Heart right ventricle (tissue), 16 donors: ENCODE results near the gene DPH3. TPM values are rescaled to one million over a fixed set of nuclear protein-coding genes. Genes with fewer than 3 reads are reported as not detected.

Experiments used
- ATAC-seq, 8 donors: fragments of 200-7000 bp; cut with Tn5 transposase; one replicate each; pipeline ENCODE4 v1.9.1; 2020; ENCODE audit warnings: mild to moderate bottlenecking in 8 of 8, moderate library complexity in 8 of 8, moderate number of reproducible peaks in 1 of 8
- DNase-seq, 2 donors: peaks; one replicate each; pipeline ENCODE4 v3.0.0-alpha.2; 2020
- H3K27ac ChIP-seq, 10 donors: fragments of 200-600 bp; sonication (generic) in 2 of 10; one replicate each; pipeline versions ENCODE4 v1.5.0 to v1.8.0; 2020 to 2022; ENCODE audit warnings: mild to moderate bottlenecking in 3 of 10
- H3K27me3 ChIP-seq, 7 donors: fragments of 200-600 bp; one replicate each; pipeline ENCODE4 v1.8.0; 2021 to 2022; ENCODE audit warnings: mild to moderate bottlenecking in 2 of 7
- H3K36me3 ChIP-seq, 9 donors: fragments of 200-600 bp; sonication (generic) in 1 of 9; one replicate each; pipeline versions ENCODE4 v1.5.0 to v1.8.0; 2020 to 2022; ENCODE audit warnings: mild to moderate bottlenecking in 2 of 9
- H3K4me1 ChIP-seq, 9 donors: fragments of 200-600 bp; sonication (generic) in 1 of 9; one replicate each; pipeline versions ENCODE4 v1.5.0 to v1.8.0; 2020 to 2022; ENCODE audit warnings: mild to moderate bottlenecking in 4 of 9
- H3K4me3 ChIP-seq, 10 donors: fragments of 200-600 bp; sonication (generic) in 2 of 10; one replicate each; pipeline versions ENCODE4 v1.5.0 to v1.8.0; 2020 to 2022; ENCODE audit warnings: mild to moderate bottlenecking in 7 of 10, moderate library complexity in 2 of 10
- H3K9me3 ChIP-seq, 11 donors: fragments of 200-600 bp in 10 of 11; sonication (generic) in 2 of 11; one replicate each; pipeline versions ENCODE4 v1.5.0 to v1.8.0; 2013 to 2022; ENCODE audit warnings: mild to moderate bottlenecking in 2 of 11, control low read depth in 1 of 11, moderate library complexity in 1 of 11
- CTCF ChIP-seq, 9 donors: fragments of 200-600 bp; sonication (generic) in 2 of 9; IDR thresholded peaks; one replicate each; pipeline versions ENCODE4 v1.5.0 to v1.8.0; 2021 to 2022; ENCODE audit warnings: antibody characterized with exemption in 9 of 9, mild to moderate bottlenecking in 5 of 9, moderate library complexity in 1 of 9
- WGBS, 2 donors: extraction: QIAGEN DNeasy Blood & Tissue Kit; methylation state at CpG; one replicate each; pipeline ENCODE4 v1.1.7; 2013; ENCODE audit warnings: inconsistent platforms in 1 of 2; 5-methylcytosine and 5-hydroxymethylcytosine counted together
- intact Hi-C, 10 donors: fragments of 100-400 bp; cut with DNase I; formaldehyde crosslinking; loops; one replicate each; pipeline versions ENCODE4 v1.11.1 to v1.14.2; 2022
- polyA plus RNA-seq, 2 donors: library from polyadenylated mRNA; stranded (reverse); fragments of 200-250 nt; gene quantifications; one replicate each; pipeline ENCODE4 v1.2.3, GENCODE V29; 2013
- total RNA-seq, 10 donors: library from RNA; stranded (reverse); fragmentation: NEBNext Ultra II Directional in 3 of 10; extraction: Animal tissue kit (Norgen Biotek cat#: 25700) in 3 of 10; gene quantifications; one replicate each; pipeline versions ENCODE4 v1.2.1 to v1.2.4, GENCODE V29; 2021 to 2023
- donor health status: Arrhythmogenic right ventricular cardiomyopathy.
- donor health status: ischemic (EF 13 %, LVEDD 7.1; RV severe dilation, severe dysfunction).
- donor health status: healthy with polysubstance abuse.
- donor health status: DM: no; HTN: yes; CAD: no.
- donor health status: DM: no; HTN: no; CAD: no.
- donor health status: ischemic (EF 25% LVEDD 6.9; RV normal size, moderate dysfunction).
- donor health status: ischemic (EF 25% LVEDD 5.7; RV mildly dilated, moderate dysfunction).
- donor health status: healthy.
- donor health status: DM: yes; HTN: yes; CAD: no.
- donor health status: Ischemic cardiomyopathy.
- donor health status: ischemic (EF 35%, LVEDD 5.7; RV mildly dilated, moderate dysfunction).
- donor health status: nonischemic (EF 11% LVEDD 7.7; RV severe dilation, severe dysfunction).
- donor health status: DM: yes; HTN: yes; CAD: no.
- donor health status: PGD.
- donor health status: ischemic (EF 29% LVEDD 5.4; RV normal size, mild dysfunction).
- donor health status: nonischemic (EF 23%, LVEDD 6.1; RV moderate dilation, normal function).

Gene DPH3
- total and polyA plus RNA-seq, 12 donors = 5.5 to 24.5 (median 18.7) TPM

- Histone ChIP-seq H3K4me3 (no peak overlapping the region), H3K27ac (no peak overlapping the region), H3K9me3 (no peaks in the 10 kb centered on the region), H3K4me1 (peaks cover 0 to 32% (median 22%) of the 10 kb centered on the region in 9 donors), H3K27me3 (no peaks in the 10 kb centered on the region), H3K36me3 (peaks cover 0 to 69% (median 22%) of the 10 kb centered on the region in 9 donors)
- no peak for ATAC-seq
- TF ChIP-seq CTCF (IDR thresholded peaks at IDR 0.05) = no peak
- intact Hi-C loops = no loop called here
- no peak for DNase-seq
- WGBS, 2 donors = 95 to 96% methylated on average over 10 of the region's 10 CpGs
Observed at GRCh38 chr3:16270855-16271254, 6.1 kb upstream of the DPH3 start.

GRCh38 chr3:16266714-16267113, 2.0 kb upstream of the DPH3 start:
- H3K27ac ChIP-seq = peak overlapping the region in 4 of 10 donors; percentile 8 to 92 (median 35)
- 67 to 73% methylated on average over 3 of the region's 3 CpGs for WGBS, 2 donors
- H3K27me3 ChIP-seq = no peaks in the 10 kb centered on the region

GRCh38 chr3:16265455-16265786, 678 bp upstream of the DPH3 start:
- peaks cover 0 to 35% (median 4%) of the 10 kb centered on the region in 9 donors for H3K36me3 ChIP-seq
- H3K27ac ChIP-seq = peak overlapping the region; percentile 81 to 93 (median 91)
- DNase-seq = no peak
- no peaks in the 10 kb centered on the region for H3K9me3 ChIP-seq
- no peak for TF ChIP-seq CTCF (IDR thresholded peaks at IDR 0.05)
- H3K4me1 ChIP-seq = peaks cover 5 to 63% (median 46%) of the 10 kb centered on the region in 9 donors
- no peaks in the 10 kb centered on the region for H3K27me3 ChIP-seq
- WGBS, 2 donors = 0 to 1% methylated on average over 6 of the region's 6 CpGs
- intact Hi-C loops = loop anchor here in 2 of 10 donors (5.0 kb wide), 2 partner anchors 282 to 287 kb away; no protein-coding TSS in a partner anchor
- no peak for ATAC-seq
- peak overlapping the region; percentile 59 to 98 (median 78) for H3K4me3 ChIP-seq

More at GRCh38 chr3:16266714-16267113, 2.0 kb upstream of the DPH3 start:
- no peak for ATAC-seq
- Histone ChIP-seq H3K4me3 (peak overlapping the region in 5 of 10 donors; percentile 10 to 85 (median 69)), H3K4me1 (peaks cover 5 to 62% (median 46%) of the 10 kb centered on the region in 9 donors), H3K9me3 (no peaks in the 10 kb centered on the region), H3K36me3 (peaks cover 0 to 35% (median 11%) of the 10 kb centered on the region in 9 donors)
- intact Hi-C loops = loop anchor here in 6 of 10 donors (1.0 to 5.0 kb wide), 4 partner anchors 281 to 286 kb away; no protein-coding TSS in a partner anchor
- no peak for TF ChIP-seq CTCF (IDR thresholded peaks at IDR 0.05)
- no peak for DNase-seq

DNA sequence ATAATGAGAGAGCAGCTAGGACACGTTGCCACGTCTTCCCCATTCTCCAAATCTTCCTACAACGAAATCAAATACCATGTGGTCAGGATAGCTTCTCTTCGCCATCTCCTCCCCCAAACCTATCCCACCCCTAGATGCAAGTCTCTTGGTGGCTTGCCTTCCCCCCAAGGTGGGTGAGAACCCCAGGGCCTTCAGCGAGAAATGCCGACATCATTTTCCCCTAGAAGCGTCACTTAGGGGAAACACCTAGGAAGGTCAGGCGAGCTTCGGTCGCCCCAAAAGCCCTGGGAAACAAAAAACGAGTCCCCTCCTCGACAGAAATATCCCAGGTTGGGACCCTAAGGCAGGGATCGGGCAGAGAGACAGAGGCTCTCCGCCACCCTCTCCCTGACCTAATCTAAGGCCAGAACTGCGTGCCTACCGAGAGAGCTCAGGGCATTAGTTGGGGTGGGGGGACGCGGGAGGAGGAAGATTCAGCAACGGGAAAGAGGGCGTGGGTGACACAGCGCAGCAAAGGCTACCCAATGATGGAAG, 502 bp downstream of the DPH3 start:
- Histone ChIP-seq H3K27me3 (no peaks in the 10 kb centered on the region), H3K27ac (peak overlapping the region in 9 of 10 donors; percentile 85 to 93 (median 92)), H3K4me3 (peak overlapping the region; percentile 59 to 98 (median 78)), H3K9me3 (no peaks in the 10 kb centered on the region), H3K4me1 (peaks cover 5 to 63% (median 46%) of the 10 kb centered on the region in 9 donors), H3K36me3 (peaks cover 0 to 35% (median 15%) of the 10 kb centered on the region in 9 donors)
- ATAC-seq (no peak), DNase-seq (no peak)
- peak in 1 of 9 donors; percentile 12 for TF ChIP-seq CTCF (IDR thresholded peaks at IDR 0.05)
- WGBS, 2 donors = 1% methylated on average over 21 of the region's 21 CpGs
- intact Hi-C loops = no loop called here
